Peyer's patch (tissue), 4 donors: ENCODE data around the gene CCDC149.

ENCODE experiments used
- POLR2A ChIP-seq, 2 donors: fragments of 450-650 bp; IDR thresholded peaks; one replicate each; pipeline ENCODE4 v1.5.1; 2017; ENCODE audit warnings: antibody characterized with exemption in 2 of 2, mild to moderate bottlenecking in 2 of 2, moderate library complexity in 2 of 2
- TF ChIP-seq, protein P1 (sequence below), 6 experiments: fragments of 450-650 bp in 4 of 6; fragments of 200-600 bp in 2 of 6; sonication (generic) in 1 of 6; IDR thresholded peaks; one replicate each; pipeline ENCODE4 v1.5.1; 2017 to 2019; ENCODE audit warnings: antibody characterized with exemption in 6 of 6, mild to moderate bottlenecking in 3 of 6, moderate library complexity in 1 of 6

DNA sequence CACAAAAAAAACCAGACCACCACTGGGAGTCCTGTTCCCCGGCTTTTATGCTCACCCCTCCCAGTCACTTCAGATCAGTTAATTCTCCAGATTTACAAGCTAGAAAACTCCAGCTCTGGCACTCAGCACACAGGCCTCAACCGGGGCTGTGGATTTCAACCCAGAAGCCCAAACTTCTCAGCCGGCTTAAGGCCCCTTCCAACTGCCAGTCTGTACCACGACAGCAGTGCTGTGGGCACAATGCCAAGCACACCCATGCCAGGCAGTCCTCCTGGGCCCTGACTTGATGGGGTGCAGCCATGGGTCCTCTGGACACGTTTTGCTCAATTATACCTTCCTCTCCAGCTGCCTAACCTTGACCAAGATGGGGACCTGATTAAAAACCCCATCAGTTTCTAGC lies 105.2 kb downstream of the CCDC149 start:
- TF ChIP-seq, protein P1, sequence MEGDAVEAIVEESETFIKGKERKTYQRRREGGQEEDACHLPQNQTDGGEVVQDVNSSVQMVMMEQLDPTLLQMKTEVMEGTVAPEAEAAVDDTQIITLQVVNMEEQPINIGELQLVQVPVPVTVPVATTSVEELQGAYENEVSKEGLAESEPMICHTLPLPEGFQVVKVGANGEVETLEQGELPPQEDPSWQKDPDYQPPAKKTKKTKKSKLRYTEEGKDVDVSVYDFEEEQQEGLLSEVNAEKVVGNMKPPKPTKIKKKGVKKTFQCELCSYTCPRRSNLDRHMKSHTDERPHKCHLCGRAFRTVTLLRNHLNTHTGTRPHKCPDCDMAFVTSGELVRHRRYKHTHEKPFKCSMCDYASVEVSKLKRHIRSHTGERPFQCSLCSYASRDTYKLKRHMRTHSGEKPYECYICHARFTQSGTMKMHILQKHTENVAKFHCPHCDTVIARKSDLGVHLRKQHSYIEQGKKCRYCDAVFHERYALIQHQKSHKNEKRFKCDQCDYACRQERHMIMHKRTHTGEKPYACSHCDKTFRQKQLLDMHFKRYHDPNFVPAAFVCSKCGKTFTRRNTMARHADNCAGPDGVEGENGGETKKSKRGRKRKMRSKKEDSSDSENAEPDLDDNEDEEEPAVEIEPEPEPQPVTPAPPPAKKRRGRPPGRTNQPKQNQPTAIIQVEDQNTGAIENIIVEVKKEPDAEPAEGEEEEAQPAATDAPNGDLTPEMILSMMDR (IDR thresholded peaks at IDR 0.05) = no peak
- no peak for TF ChIP-seq POLR2A (IDR thresholded peaks at IDR 0.05)
